Measurements from ENCODE around the gene TJAP1.

TJAP1 gene

DNA sequence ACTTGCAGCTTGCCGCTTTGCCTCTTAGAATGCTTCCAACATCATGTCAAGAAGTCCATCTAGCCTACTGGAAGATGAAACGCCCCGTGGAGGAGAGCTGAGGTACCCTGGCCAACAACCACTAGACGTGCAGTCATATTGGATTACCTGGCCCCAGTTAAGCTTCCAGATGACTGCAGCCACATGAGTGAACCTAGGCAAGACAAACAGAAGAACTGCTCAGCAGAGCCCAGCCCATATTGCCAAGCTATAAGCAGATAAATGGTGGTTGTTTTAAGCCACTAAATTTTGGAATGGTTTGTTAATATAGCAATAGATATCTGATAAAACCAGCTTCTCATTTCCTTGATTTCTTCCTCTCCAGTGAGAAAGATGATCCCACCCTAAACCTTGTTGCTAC, 17.3 kb upstream of the TJAP1 start:
- no peak overlapping the region for H2BK12ac ChIP-seq (ENCODE audit: low read length in 2 of 2)
- WGBS: 85% methylated on average over 4 of the region's 4 CpGs

GRCh38 chr6:43461936-43462335, 15.4 kb upstream of the TJAP1 start:
- no peak overlapping the region for H3K18ac ChIP-seq (ENCODE audit: low read depth in 1 of 2, low read length in 2 of 2)
- no peak overlapping the region for H2AFZ ChIP-seq (ENCODE audit: low read depth, low read length)
- H4K91ac ChIP-seq (ENCODE audit: low read length): no peak overlapping the region
- no peak overlapping the region for H4K8ac ChIP-seq (ENCODE audit: low read length)
- H3K14ac ChIP-seq (ENCODE audit: low read length in 2 of 2): no peak overlapping the region
- no peak overlapping the region for H3K9ac ChIP-seq (ENCODE audit: low read length)
- H3K4me3 ChIP-seq (ENCODE audit: insufficient read depth in 1 of 2, low read depth in 1 of 2, low read length in 2 of 2): no peak overlapping the region
- DNase-seq: no peak
- 81% methylated on average over 5 of the region's 5 CpGs for WGBS
- no peak overlapping the region for H2AK5ac ChIP-seq (ENCODE audit: low read length, severe bottlenecking)
- no peaks in the 10 kb centered on the region for H3K79me1 ChIP-seq (replicated peaks; ENCODE audit: low read length, poor library complexity, severe bottlenecking)
- H3K36me3 ChIP-seq (ENCODE audit: control insufficient read depth in 1 of 2, insufficient read depth in 2 of 2, low read depth in 1 of 2, low read length in 2 of 2): no peaks in the 10 kb centered on the region
- no peaks in the 10 kb centered on the region for H3K4me1 ChIP-seq (ENCODE audit: control insufficient read depth, insufficient read depth, low read depth, low read length)
- H3K27me3 ChIP-seq (ENCODE audit: control insufficient read depth in 1 of 2, insufficient read depth in 1 of 2, low read length in 2 of 2): peaks cover 22 to 31% of the 10 kb centered on the region in 2 experiments
- no peak overlapping the region for H2BK5ac ChIP-seq (ENCODE audit: low read depth, low read length, poor library complexity, severe bottlenecking)
- H2BK15ac ChIP-seq (ENCODE audit: low read depth, poor library complexity, severe bottlenecking): no peak overlapping the region
- H3K27ac ChIP-seq (ENCODE audit: low read length, poor library complexity, severe bottlenecking): no peak overlapping the region
- no peak overlapping the region for H3K4me2 ChIP-seq (ENCODE audit: low read length, poor library complexity, severe bottlenecking)
- no peaks in the 10 kb centered on the region for H3K9me3 ChIP-seq (ENCODE audit: control insufficient read depth, low read length)
- H3K23ac ChIP-seq (ENCODE audit: low read length in 2 of 2): no peak overlapping the region
- no peak overlapping the region for H3K4ac ChIP-seq (ENCODE audit: low read depth in 1 of 2, low read length in 2 of 2)
- H2BK12ac ChIP-seq (ENCODE audit: low read length in 2 of 2): no peak overlapping the region
- no peak overlapping the region for H2BK120ac ChIP-seq (ENCODE audit: low read depth, low read length)

More for the DNA sequence above, 17.3 kb upstream of the TJAP1 start:
- Histone ChIP-seq H2AFZ (ENCODE audit: low read depth, low read length) (no peak overlapping the region), H3K23ac (ENCODE audit: low read length in 2 of 2) (no peak overlapping the region), H3K4me2 (ENCODE audit: low read length, poor library complexity, severe bottlenecking) (no peak overlapping the region), H4K8ac (ENCODE audit: low read length) (no peak overlapping the region), H3K27me3 (ENCODE audit: control insufficient read depth in 1 of 2, insufficient read depth in 1 of 2, low read length in 2 of 2) (peaks cover 36 to 45% of the 10 kb centered on the region in 2 experiments), H2BK15ac (ENCODE audit: low read depth, poor library complexity, severe bottlenecking) (no peak overlapping the region), H3K36me3 (ENCODE audit: control insufficient read depth in 1 of 2, insufficient read depth in 2 of 2, low read depth in 1 of 2, low read length in 2 of 2) (no peaks in the 10 kb centered on the region), H3K79me1 (replicated peaks; ENCODE audit: low read length, poor library complexity, severe bottlenecking) (no peaks in the 10 kb centered on the region), H2BK120ac (ENCODE audit: low read depth, low read length) (no peak overlapping the region), H2BK5ac (ENCODE audit: low read depth, low read length, poor library complexity, severe bottlenecking) (no peak overlapping the region), H3K4ac (ENCODE audit: low read depth in 1 of 2, low read length in 2 of 2) (no peak overlapping the region), H3K4me1 (ENCODE audit: control insufficient read depth, insufficient read depth, low read depth, low read length) (peaks cover 8% of the 10 kb centered on the region), H3K14ac (ENCODE audit: low read length in 2 of 2) (no peak overlapping the region), H3K9me3 (ENCODE audit: control insufficient read depth, low read length) (no peaks in the 10 kb centered on the region), H3K9ac (ENCODE audit: low read length) (no peak overlapping the region), H3K18ac (ENCODE audit: low read depth in 1 of 2, low read length in 2 of 2) (no peak overlapping the region), H2AK5ac (ENCODE audit: low read length, severe bottlenecking) (no peak overlapping the region), H3K27ac (ENCODE audit: low read length, poor library complexity, severe bottlenecking) (no peak overlapping the region), H3K4me3 (ENCODE audit: insufficient read depth in 1 of 2, low read depth in 1 of 2, low read length in 2 of 2) (no peak overlapping the region), H4K91ac (ENCODE audit: low read length) (no peak overlapping the region)
- no peak for DNase-seq

GRCh38 chr6:43464337-43464736, 13.0 kb upstream of the TJAP1 start:
- Histone ChIP-seq H3K23ac (ENCODE audit: low read length in 2 of 2) (no peak overlapping the region), H3K4ac (ENCODE audit: low read depth in 1 of 2, low read length in 2 of 2) (no peak overlapping the region), H3K9me3 (ENCODE audit: control insufficient read depth, low read length) (no peaks in the 10 kb centered on the region), H3K14ac (ENCODE audit: low read length in 2 of 2) (no peak overlapping the region), H3K36me3 (ENCODE audit: control insufficient read depth in 1 of 2, insufficient read depth in 2 of 2, low read depth in 1 of 2, low read length in 2 of 2) (no peaks in the 10 kb centered on the region), H2AFZ (ENCODE audit: low read depth, low read length) (no peak overlapping the region), H3K4me2 (ENCODE audit: low read length, poor library complexity, severe bottlenecking) (no peak overlapping the region), H3K27me3 (ENCODE audit: control insufficient read depth in 1 of 2, insufficient read depth in 1 of 2, low read length in 2 of 2) (peaks cover 40 to 45% of the 10 kb centered on the region in 2 experiments), H3K9ac (ENCODE audit: low read length) (no peak overlapping the region), H2BK15ac (ENCODE audit: low read depth, poor library complexity, severe bottlenecking) (no peak overlapping the region), H3K18ac (ENCODE audit: low read depth in 1 of 2, low read length in 2 of 2) (no peak overlapping the region), H2BK12ac (ENCODE audit: low read length in 2 of 2) (no peak overlapping the region), H4K8ac (ENCODE audit: low read length) (no peak overlapping the region), H3K4me3 (ENCODE audit: insufficient read depth in 1 of 2, low read depth in 1 of 2, low read length in 2 of 2) (no peak overlapping the region), H2AK5ac (ENCODE audit: low read length, severe bottlenecking) (no peak overlapping the region), H2BK5ac (ENCODE audit: low read depth, low read length, poor library complexity, severe bottlenecking) (no peak overlapping the region), H2BK120ac (ENCODE audit: low read depth, low read length) (no peak overlapping the region), H3K4me1 (ENCODE audit: control insufficient read depth, insufficient read depth, low read depth, low read length) (no peaks in the 10 kb centered on the region), H3K27ac (ENCODE audit: low read length, poor library complexity, severe bottlenecking) (no peak overlapping the region), H4K91ac (ENCODE audit: low read length) (no peak overlapping the region), H3K79me1 (replicated peaks; ENCODE audit: low read length, poor library complexity, severe bottlenecking) (no peaks in the 10 kb centered on the region)
- DNase-seq: no peak
- WGBS: 80% methylated on average over 6 of the region's 8 CpGs

DNA sequence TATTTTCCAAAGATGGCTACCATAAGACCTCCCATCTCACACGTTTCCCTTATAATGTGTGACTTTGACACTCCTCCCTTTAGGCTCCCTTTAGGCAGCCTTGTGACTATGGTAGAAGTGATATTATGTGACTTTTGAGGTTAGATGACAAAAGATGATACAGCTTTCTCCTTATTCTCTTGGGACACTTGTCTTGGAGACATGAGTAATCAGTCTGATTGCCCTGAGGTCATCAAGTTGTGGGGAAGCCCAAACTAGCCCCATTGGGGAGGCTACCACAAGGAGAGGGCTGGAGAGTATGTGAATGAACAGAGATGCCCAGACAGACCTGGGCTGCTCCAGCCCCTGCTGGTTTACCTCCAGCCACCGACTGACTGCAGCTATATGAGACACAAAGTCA, 11.4 kb upstream of the TJAP1 start:
- no peak overlapping the region for H3K4me3 ChIP-seq (ENCODE audit: insufficient read depth in 1 of 2, low read depth in 1 of 2, low read length in 2 of 2)
- H3K18ac ChIP-seq (ENCODE audit: low read depth in 1 of 2, low read length in 2 of 2): no peak overlapping the region
- H3K27me3 ChIP-seq (ENCODE audit: control insufficient read depth in 1 of 2, insufficient read depth in 1 of 2, low read length in 2 of 2): peaks cover 37 to 48% of the 10 kb centered on the region in 2 experiments
- no peak overlapping the region for H2BK120ac ChIP-seq (ENCODE audit: low read depth, low read length)
- H3K23ac ChIP-seq (ENCODE audit: low read length in 2 of 2): no peak overlapping the region
- no peaks in the 10 kb centered on the region for H3K79me1 ChIP-seq (replicated peaks; ENCODE audit: low read length, poor library complexity, severe bottlenecking)
- H3K9ac ChIP-seq (ENCODE audit: low read length): no peak overlapping the region
- H3K14ac ChIP-seq (ENCODE audit: low read length in 2 of 2): no peak overlapping the region
- H4K91ac ChIP-seq (ENCODE audit: low read length): no peak overlapping the region
- no peak overlapping the region for H3K27ac ChIP-seq (ENCODE audit: low read length, poor library complexity, severe bottlenecking)
- DNase-seq: no peak
- no peak overlapping the region for H2BK12ac ChIP-seq (ENCODE audit: low read length in 2 of 2)
- WGBS: 38% methylated on average over 1 of the region's 2 CpGs
- H3K9me3 ChIP-seq (ENCODE audit: control insufficient read depth, low read length): no peaks in the 10 kb centered on the region
- H2BK5ac ChIP-seq (ENCODE audit: low read depth, low read length, poor library complexity, severe bottlenecking): no peak overlapping the region
- H2AK5ac ChIP-seq (ENCODE audit: low read length, severe bottlenecking): no peak overlapping the region
- no peaks in the 10 kb centered on the region for H3K4me1 ChIP-seq (ENCODE audit: control insufficient read depth, insufficient read depth, low read depth, low read length)
- H2BK15ac ChIP-seq (ENCODE audit: low read depth, poor library complexity, severe bottlenecking): no peak overlapping the region
- H2AFZ ChIP-seq (ENCODE audit: low read depth, low read length): no peak overlapping the region
- no peaks in the 10 kb centered on the region for H3K36me3 ChIP-seq (ENCODE audit: control insufficient read depth in 1 of 2, insufficient read depth in 2 of 2, low read depth in 1 of 2, low read length in 2 of 2)
- H3K4ac ChIP-seq (ENCODE audit: low read depth in 1 of 2, low read length in 2 of 2): no peak overlapping the region
- no peak overlapping the region for H3K4me2 ChIP-seq (ENCODE audit: low read length, poor library complexity, severe bottlenecking)
- no peak overlapping the region for H4K8ac ChIP-seq (ENCODE audit: low read length)

Measured in mesenchymal stem cell (in vitro differentiated cells and primary cell).